Muscle layer of duodenum (tissue), 2 donors: ENCODE measurements around the gene LRMDA.

Source experiments
- H3K27ac ChIP-seq: one replicate; pipeline ENCODE4 v1.7.0; 2013; ENCODE audit warnings: mild to moderate bottlenecking, low read length
- H3K27me3 ChIP-seq: one replicate; pipeline ENCODE4 v1.7.0; 2013; ENCODE audit warnings: low read depth, mild to moderate bottlenecking, control low read depth, low read length
- H3K36me3 ChIP-seq, 2 donors: one replicate each; pipeline ENCODE4 v1.7.0; 2013; ENCODE audit warnings: low read length in 2 of 2, control low read depth in 1 of 2, mild to moderate bottlenecking in 1 of 2; ENCODE audit not compliant: insufficient read depth in 2 of 2, control insufficient read depth in 1 of 2
- H3K4me1 ChIP-seq, 2 donors: one replicate each; pipeline ENCODE4 v1.7.0; 2013; ENCODE audit warnings: low read length in 2 of 2, mild to moderate bottlenecking in 2 of 2, control low read depth in 1 of 2, moderate library complexity in 1 of 2; ENCODE audit not compliant: insufficient read depth in 2 of 2, control insufficient read depth in 1 of 2
- H3K4me3 ChIP-seq, 2 donors: one replicate each; pipeline ENCODE4 v1.7.0; 2013; ENCODE audit warnings: low read length in 2 of 2, low read depth in 1 of 2, mild to moderate bottlenecking in 1 of 2
- H3K9me3 ChIP-seq, 2 donors: one replicate each; pipeline ENCODE4 v1.7.0; 2013; ENCODE audit warnings: low read length in 2 of 2, control low read depth in 1 of 2, mild to moderate bottlenecking in 1 of 2; ENCODE audit not compliant: control insufficient read depth in 1 of 2
- donor health status: healthy.

The LRMDA gene

GRCh38 chr10:75640381-75640780 lies 209.0 kb downstream of the LRMDA start:
- H3K36me3 ChIP-seq, result no peaks in the 10 kb centered on the region
- no peak overlapping the region for H3K4me3 ChIP-seq
- no peak overlapping the region for H3K27ac ChIP-seq
- no peaks in the 10 kb centered on the region for H3K27me3 ChIP-seq
- no peaks in the 10 kb centered on the region for H3K9me3 ChIP-seq
- H3K4me1 ChIP-seq, result peaks cover 0 to 6% of the 10 kb centered on the region in 2 donors

- peaks cover 0 to 6% of the 10 kb centered on the region in 2 donors for H3K4me1 ChIP-seq
- H3K27ac ChIP-seq, result no peak overlapping the region
- H3K4me3 ChIP-seq, result no peak overlapping the region
- H3K36me3 ChIP-seq, result no peaks in the 10 kb centered on the region
- H3K9me3 ChIP-seq, result no peaks in the 10 kb centered on the region
- H3K27me3 ChIP-seq, result no peaks in the 10 kb centered on the region
Measured at GRCh38 chr10:75640803-75641202, 209.4 kb downstream of the LRMDA start.

- H3K4me1 ChIP-seq, result peaks cover 0 to 6% of the 10 kb centered on the region in 2 donors
- H3K27ac ChIP-seq, result no peak overlapping the region
- H3K4me3 ChIP-seq, result no peak overlapping the region
- no peaks in the 10 kb centered on the region for H3K9me3 ChIP-seq
- H3K36me3 ChIP-seq, result no peaks in the 10 kb centered on the region
- H3K27me3 ChIP-seq, result no peaks in the 10 kb centered on the region
Measured at GRCh38 chr10:75643405-75643804, 212.0 kb downstream of the LRMDA start.

GRCh38 chr10:75643944-75644692 lies 212.7 kb downstream of the LRMDA start:
- Histone ChIP-seq H3K4me1 (peaks cover 0 to 6% of the 10 kb centered on the region in 2 donors), H3K36me3 (no peaks in the 10 kb centered on the region), H3K4me3 (no peak overlapping the region), H3K27me3 (no peaks in the 10 kb centered on the region), H3K27ac (no peak overlapping the region), H3K9me3 (no peaks in the 10 kb centered on the region)

GRCh38 chr10:75645704-75646103 lies 214.3 kb downstream of the LRMDA start:
- no peaks in the 10 kb centered on the region for H3K4me1 ChIP-seq
- no peak overlapping the region for H3K27ac ChIP-seq
- no peaks in the 10 kb centered on the region for H3K9me3 ChIP-seq
- no peaks in the 10 kb centered on the region for H3K36me3 ChIP-seq
- no peak overlapping the region for H3K4me3 ChIP-seq
- no peaks in the 10 kb centered on the region for H3K27me3 ChIP-seq

- no peaks in the 10 kb centered on the region for H3K27me3 ChIP-seq
- no peaks in the 10 kb centered on the region for H3K4me1 ChIP-seq
- H3K27ac ChIP-seq, result no peak overlapping the region
- no peak overlapping the region for H3K4me3 ChIP-seq
- no peaks in the 10 kb centered on the region for H3K36me3 ChIP-seq
- no peaks in the 10 kb centered on the region for H3K9me3 ChIP-seq
Measured at GRCh38 chr10:75646218-75646915, 214.9 kb downstream of the LRMDA start.

- Histone ChIP-seq H3K27ac (no peak overlapping the region), H3K4me3 (no peak overlapping the region)
Measured at GRCh38 chr10:75646916-75647315, 215.5 kb downstream of the LRMDA start.

GRCh38 chr10:75647675-75648074 lies 216.3 kb downstream of the LRMDA start:
- Histone ChIP-seq H3K4me1 (no peaks in the 10 kb centered on the region), H3K27ac (no peak overlapping the region), H3K27me3 (no peaks in the 10 kb centered on the region), H3K4me3 (no peak overlapping the region), H3K36me3 (no peaks in the 10 kb centered on the region), H3K9me3 (no peaks in the 10 kb centered on the region)

More at GRCh38 chr10:75646916-75647315, 215.5 kb downstream of the LRMDA start:
- no peaks in the 10 kb centered on the region for H3K36me3 ChIP-seq
- H3K4me1 ChIP-seq, result no peaks in the 10 kb centered on the region
- no peaks in the 10 kb centered on the region for H3K27me3 ChIP-seq
- H3K9me3 ChIP-seq, result no peaks in the 10 kb centered on the region

- H3K4me3 ChIP-seq, result no peak overlapping the region
- H3K27me3 ChIP-seq, result no peaks in the 10 kb centered on the region
- no peaks in the 10 kb centered on the region for H3K4me1 ChIP-seq
- no peak overlapping the region for H3K27ac ChIP-seq
- H3K9me3 ChIP-seq, result no peaks in the 10 kb centered on the region
- H3K36me3 ChIP-seq, result no peaks in the 10 kb centered on the region
Measured at GRCh38 chr10:75648351-75648750, 216.9 kb downstream of the LRMDA start.

GRCh38 chr10:75648854-75649253 lies 217.4 kb downstream of the LRMDA start:
- no peak overlapping the region for H3K27ac ChIP-seq
- H3K36me3 ChIP-seq, result no peaks in the 10 kb centered on the region
- no peaks in the 10 kb centered on the region for H3K27me3 ChIP-seq
- H3K4me1 ChIP-seq, result no peaks in the 10 kb centered on the region
- H3K4me3 ChIP-seq, result no peak overlapping the region
- H3K9me3 ChIP-seq, result no peaks in the 10 kb centered on the region

GRCh38 chr10:75649466-75649865 lies 218.0 kb downstream of the LRMDA start:
- Histone ChIP-seq H3K36me3 (no peaks in the 10 kb centered on the region), H3K4me3 (no peak overlapping the region), H3K9me3 (no peaks in the 10 kb centered on the region), H3K4me1 (peaks cover 0 to 3% of the 10 kb centered on the region in 2 donors), H3K27ac (no peak overlapping the region), H3K27me3 (no peaks in the 10 kb centered on the region)
